IPS-20b (cell line): ENCODE results near the gene FHIP2A.
A peak's percentile ranks its signal among the peaks of the same experiment; 100 is the strongest.
"Not testable (repeated sequence)": the region's sequence is repeated elsewhere in the genome, so short reads cannot be mapped to it uniquely, and the experiment has no call there.

Experiments
- H3K27ac ChIP-seq: one replicate; pipeline ENCODE4 v1.5.1; 2013; ENCODE audit warnings: low read length
- H3K27me3 ChIP-seq: 2 replicates; pipeline ENCODE4 v1.6.1; 2013; ENCODE audit warnings: mild to moderate bottlenecking, low read length, inconsistent platforms; ENCODE audit not compliant: insufficient read depth
- H3K36me3 ChIP-seq: 2 replicates; pipeline ENCODE4 v1.6.1; 2013; ENCODE audit warnings: low read depth, mild to moderate bottlenecking, inconsistent platforms, low read length, moderate library complexity; ENCODE audit not compliant: insufficient read depth
- H3K4me1 ChIP-seq: 2 replicates; pipeline ENCODE4 v1.6.1; 2013; ENCODE audit warnings: mild to moderate bottlenecking, control low read depth, inconsistent platforms, low read length, moderate library complexity; ENCODE audit not compliant: insufficient read depth
- H3K4me3 ChIP-seq: 2 replicates; pipeline ENCODE4 v1.5.1; 2013; ENCODE audit warnings: mild to moderate bottlenecking, low read length, inconsistent platforms
- H3K9ac ChIP-seq: 2 replicates; pipeline ENCODE4 v1.6.1; 2013; ENCODE audit warnings: low read depth, mild to moderate bottlenecking, inconsistent platforms, low read length, moderate library complexity
- H3K9me3 ChIP-seq: 2 replicates; pipeline ENCODE4 v1.6.1; 2013; ENCODE audit warnings: mild to moderate bottlenecking, low read depth, low read length, inconsistent platforms; ENCODE audit not compliant: insufficient read depth

The FHIP2A gene

GRCh38 chr10:114821293-114821914, at the start of gene FHIP2A:
TSS of gene FHIP2A (plus strand) at chr10:114821780. CDS start at chr10:114822079, 299 bp downstream.
- H3K36me3 ChIP-seq: no peaks in the 10 kb centered on the region
- peak within 1 kb of the TSS; percentile 17 for H3K27ac ChIP-seq
- H3K4me3 ChIP-seq: peak within 1 kb of the TSS; percentile 82
- H3K27me3 ChIP-seq: no peaks in the 10 kb centered on the region
- no peaks in the 10 kb centered on the region for H3K9me3 ChIP-seq
- H3K4me1 ChIP-seq: no peaks in the 10 kb centered on the region
- H3K9ac ChIP-seq: peak within 1 kb of the TSS; percentile 79

GRCh38 chr10:114772496-114773196, 48.9 kb upstream of the FHIP2A start:
- H3K4me1 ChIP-seq: no peaks in the 10 kb centered on the region
- H3K27ac ChIP-seq: no peak overlapping the region
- no peaks in the 10 kb centered on the region for H3K9me3 ChIP-seq

GRCh38 chr10:114773197-114773532, 48.4 kb upstream of the FHIP2A start:
- no peaks in the 10 kb centered on the region for H3K4me1 ChIP-seq
- H3K9ac ChIP-seq: no peak overlapping the region

More at GRCh38 chr10:114772496-114773196, 48.9 kb upstream of the FHIP2A start:
- H3K27me3 ChIP-seq: peaks cover 25% of the 10 kb centered on the region
- H3K4me3 ChIP-seq: no peak overlapping the region
- H3K9ac ChIP-seq: no peak overlapping the region
- no peaks in the 10 kb centered on the region for H3K36me3 ChIP-seq

GRCh38 chr10:114775082-114775481, 46.5 kb upstream of the FHIP2A start:
- not testable (repeated sequence) for H3K9ac ChIP-seq, H3K27ac ChIP-seq, H3K27me3 ChIP-seq, H3K4me3 ChIP-seq, H3K36me3 ChIP-seq, H3K9me3 ChIP-seq, H3K4me1 ChIP-seq

More at GRCh38 chr10:114773197-114773532, 48.4 kb upstream of the FHIP2A start:
- Histone ChIP-seq H3K27ac (no peak overlapping the region), H3K4me3 (no peak overlapping the region), H3K36me3 (no peaks in the 10 kb centered on the region), H3K27me3 (peaks cover 24% of the 10 kb centered on the region), H3K9me3 (no peaks in the 10 kb centered on the region)

- Histone ChIP-seq H3K27me3 (no peaks in the 10 kb centered on the region), H3K4me3 (no peak overlapping the region), H3K36me3 (no peaks in the 10 kb centered on the region), H3K9ac (no peak overlapping the region), H3K27ac (no peak overlapping the region), H3K9me3 (no peaks in the 10 kb centered on the region), H3K4me1 (peaks cover 8% of the 10 kb centered on the region; the same call in 1 of the 2 replicates)
These were observed 44.2 kb upstream of the FHIP2A start for GRCh38 chr10:114777415-114777814.

- no peak overlapping the region for H3K4me3 ChIP-seq
- peaks cover 8% of the 10 kb centered on the region; the same call in 1 of the 2 replicates for H3K4me1 ChIP-seq
- H3K9me3 ChIP-seq: no peaks in the 10 kb centered on the region
- no peak overlapping the region for H3K27ac ChIP-seq
- no peak overlapping the region for H3K9ac ChIP-seq
- H3K27me3 ChIP-seq: no peaks in the 10 kb centered on the region
- H3K36me3 ChIP-seq: no peaks in the 10 kb centered on the region
These were observed 41.6 kb upstream of the FHIP2A start for GRCh38 chr10:114779803-114780576.

- peaks cover 8% of the 10 kb centered on the region; the same call in 1 of the 2 replicates for H3K4me1 ChIP-seq
- no peak overlapping the region for H3K9ac ChIP-seq
- no peaks in the 10 kb centered on the region for H3K9me3 ChIP-seq
- no peaks in the 10 kb centered on the region for H3K27me3 ChIP-seq
- no peak overlapping the region for H3K4me3 ChIP-seq
- no peaks in the 10 kb centered on the region for H3K36me3 ChIP-seq
- H3K27ac ChIP-seq: no peak overlapping the region
These were observed 40.9 kb upstream of the FHIP2A start for GRCh38 chr10:114780577-114781184.

GRCh38 chr10:114782666-114783065, 38.9 kb upstream of the FHIP2A start:
- Histone ChIP-seq H3K27ac (no peak overlapping the region), H3K4me3 (no peak overlapping the region), H3K27me3 (no peaks in the 10 kb centered on the region), H3K4me1 (peaks cover 8% of the 10 kb centered on the region; the same call in 1 of the 2 replicates), H3K9me3 (no peaks in the 10 kb centered on the region), H3K36me3 (no peaks in the 10 kb centered on the region), H3K9ac (no peak overlapping the region)

- no peak overlapping the region for H3K4me3 ChIP-seq
- no peak overlapping the region for H3K9ac ChIP-seq
- no peaks in the 10 kb centered on the region for H3K9me3 ChIP-seq
- H3K36me3 ChIP-seq: no peaks in the 10 kb centered on the region
- no peak overlapping the region for H3K27ac ChIP-seq
- peaks cover 8% of the 10 kb centered on the region; the same call in 1 of the 2 replicates for H3K4me1 ChIP-seq
- no peaks in the 10 kb centered on the region for H3K27me3 ChIP-seq
These were observed 37.9 kb upstream of the FHIP2A start for GRCh38 chr10:114783686-114784085.

- not testable (repeated sequence) for H3K27ac ChIP-seq, H3K9ac ChIP-seq, H3K27me3 ChIP-seq
These were observed 35.1 kb upstream of the FHIP2A start for GRCh38 chr10:114786492-114786891.

GRCh38 chr10:114787131-114787530, 34.4 kb upstream of the FHIP2A start:
- not testable (repeated sequence) for H3K36me3 ChIP-seq, H3K9me3 ChIP-seq, H3K27ac ChIP-seq, H3K9ac ChIP-seq, H3K27me3 ChIP-seq, H3K4me3 ChIP-seq, H3K4me1 ChIP-seq

More at GRCh38 chr10:114786492-114786891, 35.1 kb upstream of the FHIP2A start:
- H3K4me1 ChIP-seq, H3K4me3 ChIP-seq, H3K9me3 ChIP-seq, H3K36me3 ChIP-seq: not testable (repeated sequence)
